Upper lobe of right lung (tissue), 1 donor: ENCODE measurements around the gene CAMK2G. TPM values are rescaled to one million over a fixed set of nuclear protein-coding genes. Genes with fewer than 3 reads are reported as not detected.
"Not testable (repeated sequence)": the region's sequence is repeated elsewhere in the genome, so short reads cannot be mapped to it uniquely, and the experiment has no call there.

ENCODE experiments used
- ATAC-seq: fragments of 200-7000 bp; cut with Tn5 transposase; one replicate; pipeline ENCODE4 v1.9.1; 2020; ENCODE audit warnings: mild to moderate bottlenecking, moderate library complexity
- DNase-seq: peaks from one replicate; pipeline ENCODE4 v3.0.0-alpha.2; 2020
- H3K27ac ChIP-seq: fragments of 200-600 bp; one replicate; pipeline ENCODE4 v1.8.0; 2022
- H3K27me3 ChIP-seq: fragments of 200-600 bp; one replicate; pipeline ENCODE4 v1.8.0; 2022; ENCODE audit warnings: mild to moderate bottlenecking
- H3K36me3 ChIP-seq: fragments of 200-600 bp; one replicate; pipeline ENCODE4 v1.8.0; 2022
- H3K4me1 ChIP-seq: fragments of 200-600 bp; one replicate; pipeline ENCODE4 v1.8.0; 2022
- H3K4me3 ChIP-seq: fragments of 200-600 bp; one replicate; pipeline ENCODE4 v1.8.0; 2022; ENCODE audit warnings: mild to moderate bottlenecking
- H3K9me3 ChIP-seq: fragments of 200-600 bp; one replicate; pipeline ENCODE4 v1.8.0; 2022
- CTCF ChIP-seq: fragments of 200-600 bp; IDR thresholded peaks from one replicate; pipeline ENCODE4 v1.8.0; 2022; ENCODE audit warnings: antibody characterized with exemption
- intact Hi-C: fragments of 100-400 bp; cut with DNase I; formaldehyde crosslinking; loops from one replicate; pipeline ENCODE4 v1.11.0; 2022
- total RNA-seq: library from RNA; stranded (reverse); fragmentation: NEBNext Ultra II Directional; extraction: Animal tissue kit (Norgen Biotek cat#: 25700); gene quantifications from one replicate; pipeline ENCODE4 v1.2.1, GENCODE V29; 2021
- donor health status: DM: no; HTN: yes; CAD: no; lungs with severe emphysema.

The CAMK2G gene
- total RNA-seq, 1 donor from 2014 or later = 36.2 TPM

- Histone ChIP-seq H3K4me3 (no peak overlapping the region), H3K4me1 (no peaks in the 10 kb centered on the region), H3K36me3 (peaks cover 98% of the 10 kb centered on the region), H3K27ac (no peak overlapping the region), H3K9me3 (no peaks in the 10 kb centered on the region), H3K27me3 (no peaks in the 10 kb centered on the region)
- TF ChIP-seq CTCF = no peak
- ATAC-seq = peak; percentile 9
- DNase-seq = peak; percentile 57
- intact Hi-C loops = no loop called here
Observed at GRCh38 chr10:73798927-73799560, 75.3 kb downstream of the CAMK2G start.

- Histone ChIP-seq H3K36me3 (peaks cover 99% of the 10 kb centered on the region), H3K27me3 (no peaks in the 10 kb centered on the region), H3K4me1 (no peaks in the 10 kb centered on the region), H3K27ac (no peak overlapping the region), H3K9me3 (no peaks in the 10 kb centered on the region), H3K4me3 (no peak overlapping the region)
- peak; percentile 30 for DNase-seq
- no peak for ATAC-seq
- TF ChIP-seq CTCF = no peak
- intact Hi-C loops = no loop called here
Observed at GRCh38 chr10:73798087-73798486, 76.3 kb downstream of the CAMK2G start.

- Histone ChIP-seq H3K4me3 (no peak overlapping the region), H3K9me3 (no peaks in the 10 kb centered on the region), H3K36me3 (peaks cover 99% of the 10 kb centered on the region), H3K27ac (no peak overlapping the region), H3K4me1 (no peaks in the 10 kb centered on the region), H3K27me3 (no peaks in the 10 kb centered on the region)
- no peak for TF ChIP-seq CTCF
- DNase-seq (peak; percentile 55), ATAC-seq (no peak)
- intact Hi-C loops = no loop called here
Observed at GRCh38 chr10:73797324-73798025, 76.9 kb downstream of the CAMK2G start.

GRCh38 chr10:73796766-73797165 is 77.6 kb downstream of the CAMK2G start:
- intact Hi-C loops = no loop called here
- H3K27me3 ChIP-seq = no peaks in the 10 kb centered on the region
- no peak overlapping the region for H3K4me3 ChIP-seq
- no peak for TF ChIP-seq CTCF
- no peaks in the 10 kb centered on the region for H3K4me1 ChIP-seq
- no peaks in the 10 kb centered on the region for H3K9me3 ChIP-seq
- H3K36me3 ChIP-seq = peaks cover 99% of the 10 kb centered on the region
- H3K27ac ChIP-seq = no peak overlapping the region
- peak; percentile 37 for DNase-seq
- ATAC-seq = no peak

- intact Hi-C loops, H3K9me3 ChIP-seq, H3K27ac ChIP-seq, H3K4me3 ChIP-seq, H3K27me3 ChIP-seq, H3K4me1 ChIP-seq, ATAC-seq: not testable (repeated sequence)
- peak; percentile 10 for DNase-seq
- peaks cover 99% of the 10 kb centered on the region for H3K36me3 ChIP-seq
Observed at GRCh38 chr10:73796035-73796434, 78.3 kb downstream of the CAMK2G start.

- intact Hi-C loops, H3K9me3 ChIP-seq, H3K4me3 ChIP-seq, H3K4me1 ChIP-seq, ATAC-seq, H3K27me3 ChIP-seq, H3K27ac ChIP-seq: not testable (repeated sequence)
- peak; percentile 13 for DNase-seq
- H3K36me3 ChIP-seq = peaks cover 99% of the 10 kb centered on the region
Observed at GRCh38 chr10:73795491-73795890, 78.9 kb downstream of the CAMK2G start.
